C4-2B (cell line): ENCODE results near the gene POR.

Source experiments
- ZFX ChIP-seq: fragments of 450-650 bp; IDR thresholded peaks from 2 replicates; pipeline ENCODE4 v1.6.1; 2017
- TF ChIP-seq, protein P1 (sequence below): fragments of 450-650 bp; conservative IDR thresholded peaks from 2 replicates; pipeline ENCODE4 v1.5.1; 2017; ENCODE audit warnings: mild to moderate bottlenecking

DNA sequence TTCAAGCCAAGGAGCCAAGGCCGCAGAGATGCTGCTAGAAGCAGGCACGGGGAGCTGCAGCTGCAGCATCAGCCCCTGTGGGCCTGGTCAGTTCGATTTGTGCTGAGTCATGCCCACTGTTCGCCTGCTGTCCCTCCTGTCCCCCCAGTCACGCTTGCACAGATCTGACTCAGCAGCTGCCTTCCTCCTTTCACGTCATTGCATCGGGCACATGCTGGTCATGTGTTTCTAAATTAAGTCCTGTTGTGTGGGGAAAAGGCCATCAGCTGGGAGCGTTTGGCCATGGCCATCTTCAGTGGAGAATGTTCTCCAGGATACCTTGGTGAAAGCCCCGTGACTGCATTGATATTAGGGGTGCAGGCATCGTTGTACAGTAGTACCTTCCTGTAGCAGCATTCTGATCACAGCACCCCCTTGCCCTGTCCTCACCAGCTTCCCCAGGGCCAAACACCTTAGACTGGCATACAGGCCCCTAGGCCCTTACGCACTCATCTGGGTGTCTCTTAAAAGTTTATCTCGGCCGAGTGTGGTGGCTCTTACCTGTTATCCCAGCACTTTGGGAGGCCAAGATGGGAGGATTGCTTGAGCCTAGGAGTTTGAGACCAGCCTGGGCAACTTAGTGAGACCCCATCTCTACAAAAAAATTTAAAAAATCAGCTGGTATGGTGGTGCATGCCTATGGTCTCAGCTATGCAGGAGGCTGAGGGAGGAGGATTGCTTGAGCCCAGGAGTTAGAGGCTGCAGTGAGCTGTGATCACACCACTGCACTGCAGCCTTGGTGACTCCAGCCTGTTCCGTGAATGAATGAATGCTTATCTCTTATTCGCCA is 23.2 kb downstream of the POR start:
- TF ChIP-seq, protein P1, sequence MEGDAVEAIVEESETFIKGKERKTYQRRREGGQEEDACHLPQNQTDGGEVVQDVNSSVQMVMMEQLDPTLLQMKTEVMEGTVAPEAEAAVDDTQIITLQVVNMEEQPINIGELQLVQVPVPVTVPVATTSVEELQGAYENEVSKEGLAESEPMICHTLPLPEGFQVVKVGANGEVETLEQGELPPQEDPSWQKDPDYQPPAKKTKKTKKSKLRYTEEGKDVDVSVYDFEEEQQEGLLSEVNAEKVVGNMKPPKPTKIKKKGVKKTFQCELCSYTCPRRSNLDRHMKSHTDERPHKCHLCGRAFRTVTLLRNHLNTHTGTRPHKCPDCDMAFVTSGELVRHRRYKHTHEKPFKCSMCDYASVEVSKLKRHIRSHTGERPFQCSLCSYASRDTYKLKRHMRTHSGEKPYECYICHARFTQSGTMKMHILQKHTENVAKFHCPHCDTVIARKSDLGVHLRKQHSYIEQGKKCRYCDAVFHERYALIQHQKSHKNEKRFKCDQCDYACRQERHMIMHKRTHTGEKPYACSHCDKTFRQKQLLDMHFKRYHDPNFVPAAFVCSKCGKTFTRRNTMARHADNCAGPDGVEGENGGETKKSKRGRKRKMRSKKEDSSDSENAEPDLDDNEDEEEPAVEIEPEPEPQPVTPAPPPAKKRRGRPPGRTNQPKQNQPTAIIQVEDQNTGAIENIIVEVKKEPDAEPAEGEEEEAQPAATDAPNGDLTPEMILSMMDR = no peak
- TF ChIP-seq ZFX = no peak
